HEK293 (cell line): ENCODE data around the gene NEK1.

Experiments
- CTCF ChIA-PET: fragments of 350-600 bp; formaldehyde crosslinking; extraction: SDS; loops from one replicate; lab custom pipeline; 2021; ENCODE audit warnings: antibody characterized with exemption; lab: Yijun Ruan, JAX
- POLR2A ChIA-PET: fragments of 300-600 bp; formaldehyde crosslinking; extraction: SDS; loops from one replicate; lab custom pipeline; 2020; ENCODE audit warnings: antibody characterized with exemption, inconsistent platforms; lab: Yijun Ruan, JAX
- H3K27ac ChIP-seq: fragments of 200-500 bp; sonication (Bioruptor generic); 2 replicates; pipeline ENCODE4 v1.5.1; 2014; ENCODE audit warnings: low read depth, low read length, control low read depth, inconsistent platforms; ENCODE audit errors: extremely low read depth
- H3K36me3 ChIP-seq, 2 experiments: fragments of 200-500 bp in 1 of 2; sonication (Bioruptor generic) in 1 of 2; 1 replicate in 1 of 2; 2 replicates in 1 of 2; pipeline ENCODE4 v1.5.1; 2014 to 2017; ENCODE audit warnings: inconsistent platforms in 2 of 2, low read length in 2 of 2; ENCODE audit not compliant: control insufficient read depth in 2 of 2, insufficient read depth in 1 of 2
- H3K4me1 ChIP-seq: fragments of 200-500 bp; sonication (Bioruptor generic); 2 replicates; pipeline ENCODE4 v1.5.1; 2014; ENCODE audit warnings: mild to moderate bottlenecking, low read length, inconsistent platforms; ENCODE audit not compliant: control insufficient read depth, insufficient read depth
- H3K4me3 ChIP-seq: 2 replicates; pipeline ENCODE4 v1.5.1; 2011; ENCODE audit warnings: low read depth, mild to moderate bottlenecking, control low read depth, low read length, moderate library complexity
- H3K9me3 ChIP-seq: fragments of 200-500 bp; sonication (Bioruptor generic); 2 replicates; pipeline ENCODE4 v1.5.1; 2014; ENCODE audit warnings: low read depth, low read length, inconsistent platforms; ENCODE audit not compliant: control insufficient read depth, insufficient read depth
- FEZF1 ChIP-seq: fragments of 450-650 bp; formaldehyde crosslinking; IDR thresholded peaks from 2 replicates; pipeline ENCODE4 v1.5.1; 2016; ENCODE audit warnings: missing biosample characterization, missing genetic modification characterization
- GLIS1 ChIP-seq: fragments of 450-650 bp; formaldehyde crosslinking; IDR thresholded peaks from 2 replicates; pipeline ENCODE4 v1.5.1; 2016; ENCODE audit warnings: missing biosample characterization, missing genetic modification characterization
- HIC1 ChIP-seq: fragments of 450-650 bp; formaldehyde crosslinking; IDR thresholded peaks from 2 replicates; pipeline ENCODE4 v1.5.1; 2016; ENCODE audit warnings: missing biosample characterization, missing genetic modification characterization
- KLF1 ChIP-seq: fragments of 450-650 bp; formaldehyde crosslinking; IDR thresholded peaks from 2 replicates; pipeline ENCODE4 v1.5.1; 2016; ENCODE audit warnings: missing biosample characterization, missing genetic modification characterization
- KLF9 ChIP-seq: fragments of 450-650 bp; formaldehyde crosslinking; IDR thresholded peaks from 2 replicates; pipeline ENCODE4 v1.5.1; 2016; ENCODE audit warnings: missing biosample characterization, missing genetic modification characterization, low read depth
- PBX3 ChIP-seq: sonication (generic); formaldehyde crosslinking; IDR thresholded peaks from 2 replicates; pipeline ENCODE4 v1.8.1; 2022; ENCODE audit warnings: mild to moderate bottlenecking, moderate library complexity, missing genetic modification reagents
- PRDM6 ChIP-seq: fragments of 450-650 bp; formaldehyde crosslinking; IDR thresholded peaks from 2 replicates; pipeline ENCODE4 v1.5.1; 2017; ENCODE audit warnings: missing biosample characterization, missing genetic modification characterization
- SETDB1 ChIP-seq: IDR thresholded peaks from one replicate; pipeline ENCODE4 v1.6.1; 2017; ENCODE audit warnings: mild to moderate bottlenecking, low read length, moderate library complexity, mixed read lengths; ENCODE audit not compliant: insufficient read length
- ZBTB8A ChIP-seq: fragments of 450-650 bp; formaldehyde crosslinking; IDR thresholded peaks from 2 replicates; pipeline ENCODE4 v1.5.1; 2016; ENCODE audit warnings: missing biosample characterization, missing genetic modification characterization
- ZEB2 ChIP-seq: fragments of 450-650 bp; formaldehyde crosslinking; IDR thresholded peaks from 2 replicates; pipeline ENCODE4 v1.5.1; 2016; ENCODE audit warnings: missing biosample characterization, missing genetic modification characterization
- ZNF133 ChIP-seq: fragments of 450-650 bp; formaldehyde crosslinking; IDR thresholded peaks from 2 replicates; pipeline ENCODE4 v1.5.1; 2016; ENCODE audit warnings: missing biosample characterization, missing genetic modification characterization
- ZNF138 ChIP-seq: fragments of 450-650 bp; formaldehyde crosslinking; IDR thresholded peaks from 2 replicates; pipeline ENCODE4 v1.5.1; 2016; ENCODE audit warnings: missing biosample characterization, missing genetic modification characterization, borderline replicate concordance
- ZNF24 ChIP-seq: fragments of 450-650 bp; formaldehyde crosslinking; IDR thresholded peaks from 2 replicates; pipeline ENCODE4 v1.5.1; 2016; ENCODE audit warnings: missing biosample characterization, missing genetic modification characterization
- ZNF274 ChIP-seq, 2 experiments: fragments of 200-500 bp in 1 of 2; fragments of 450-650 bp in 1 of 2; sonication (Bioruptor generic) in 1 of 2; formaldehyde crosslinking in 1 of 2; IDR thresholded peaks; 2 replicates each; pipeline versions ENCODE4 v1.5.1 to v1.6.1; 2014 to 2016; ENCODE audit warnings: borderline replicate concordance in 1 of 2, inconsistent platforms in 1 of 2, low read length in 1 of 2, missing biosample characterization in 1 of 2, missing genetic modification characterization in 1 of 2
- ZNF341 ChIP-seq: fragments of 450-650 bp; formaldehyde crosslinking; IDR thresholded peaks from 2 replicates; pipeline ENCODE4; 2016; ENCODE audit warnings: low read depth, missing biosample characterization, missing genetic modification characterization
- ZNF362 ChIP-seq: fragments of 450-650 bp; formaldehyde crosslinking; IDR thresholded peaks from 2 replicates; pipeline ENCODE4 v1.5.1; 2016; ENCODE audit warnings: missing biosample characterization, missing genetic modification characterization
- ZNF37A ChIP-seq: fragments of 450-650 bp; IDR thresholded peaks from 2 replicates; pipeline ENCODE4 v1.5.1; 2018; ENCODE audit warnings: missing biosample characterization, missing genetic modification characterization
- ZNF518A ChIP-seq: fragments of 450-650 bp; formaldehyde crosslinking; conservative IDR thresholded peaks from 2 replicates; pipeline ENCODE4 v1.5.1; 2016; ENCODE audit warnings: low read depth, missing biosample characterization, missing genetic modification characterization
- ZNF585B ChIP-seq: fragments of 450-650 bp; formaldehyde crosslinking; IDR thresholded peaks from 2 replicates; pipeline ENCODE4 v1.5.1; 2016; ENCODE audit warnings: missing biosample characterization, missing genetic modification characterization
- ZNF645 ChIP-seq: fragments of 450-650 bp; formaldehyde crosslinking; IDR thresholded peaks from 2 replicates; pipeline ENCODE4; 2016; ENCODE audit warnings: missing biosample characterization, missing genetic modification characterization
- ZSCAN30 ChIP-seq: fragments of 450-650 bp; IDR thresholded peaks from 2 replicates; pipeline ENCODE4 v1.5.1; 2018; ENCODE audit warnings: missing biosample characterization, mild to moderate bottlenecking, missing genetic modification characterization, moderate library complexity
- ZSCAN4 ChIP-seq: fragments of 450-650 bp; formaldehyde crosslinking; IDR thresholded peaks from 2 replicates; pipeline ENCODE4 v1.5.1; 2017; ENCODE audit warnings: missing biosample characterization, missing genetic modification characterization
- ZXDB ChIP-seq: fragments of 450-650 bp; formaldehyde crosslinking; IDR thresholded peaks from 2 replicates; pipeline ENCODE4 v1.5.1; 2016; ENCODE audit warnings: missing biosample characterization, missing genetic modification characterization

NEK1 gene

GRCh38 chr4:169583563-169583962 lies 28.8 kb downstream of the NEK1 start (continued):
- TF ChIP-seq PRDM6 (tag by site-specific recombination) (peak; percentile 57; the same call in 1 of the 2 replicates), ZNF645 (tag by site-specific recombination) (no peak), ZNF585B (tag by site-specific recombination) (no peak), ZNF133 (tag by site-specific recombination) (no peak), FEZF1 (peak; percentile 92), KLF1 (tag by site-specific recombination) (no peak), ZEB2 (0 out of 2 replicates have a peak, but pooled peaks have one; percentile 38), ZNF24 (tag by site-specific recombination) (no peak), ZNF518A (tag by site-specific recombination) (no peak), ZBTB8A (no peak), ZSCAN30 (tag by site-specific recombination) (0 out of 2 replicates have a peak, but pooled peaks have one; percentile 36), ZSCAN4 (tag by site-specific recombination) (no peak)
- TF ChIP-seq, all 188 proteins: peak for 10

GRCh38 chr4:169582706-169583105 lies 29.7 kb downstream of the NEK1 start:
- H3K9me3 ChIP-seq = no peaks in the 10 kb centered on the region
- ChIA-PET POLR2A (no interaction called here), CTCF (no interaction called here)
- H3K27ac ChIP-seq = no peak overlapping the region
- no peaks in the 10 kb centered on the region for H3K4me1 ChIP-seq
- no peak overlapping the region for H3K4me3 ChIP-seq
- peaks cover 8 to 16% of the 10 kb centered on the region in 2 experiments; a peak in 2 of 3 replicates for H3K36me3 ChIP-seq
- TF ChIP-seq ZNF138 = no peak
- no peak for TF ChIP-seq PBX3 (CRISPR knock-in tag)
- TF ChIP-seq ZXDB (tag by site-specific recombination) = no peak
- TF ChIP-seq KLF9 = no peak
- no peak for TF ChIP-seq ZNF37A (tag by site-specific recombination)
- TF ChIP-seq ZNF362 (tag by site-specific recombination) = no peak
- no peak for TF ChIP-seq HIC1
- TF ChIP-seq ZSCAN30 (tag by site-specific recombination) = no peak
- no peak for TF ChIP-seq GLIS1 (tag by site-specific recombination)
- TF ChIP-seq ZNF274 (IDR thresholded peaks at IDR 0.05; ENCODE audit: low read length) = no peak
- no peak for TF ChIP-seq ZNF274 (tag by site-specific recombination; IDR thresholded peaks at IDR 0.05; ENCODE audit: borderline replicate concordance)
- no peak for TF ChIP-seq ZNF341 (tag by site-specific recombination)
- TF ChIP-seq SETDB1 = no peak
